T47D (cell line): ENCODE data around the gene OR10K1.
"Not testable (repeated sequence)": the region's sequence is repeated elsewhere in the genome, so short reads cannot be mapped to it uniquely, and the experiment has no call there.

ENCODE experiments used
- DNase-seq, 2 experiments: peaks; one replicate each; pipeline versions ENCODE4 v3.0.0 to v3.0.0-alpha.2; 2011 to 2012; ENCODE audit warnings: low read depth in 1 of 2, low spot score in 1 of 2
- JUND ChIP-seq: IDR thresholded peaks from 2 replicates; pipeline ENCODE4 v1.6.1; 2012; ENCODE audit warnings: low read depth
- in situ Hi-C: cut with HindIII; loops from 2 replicates; pipeline ENCODE4 v1.10.0; 2016; ENCODE audit warnings: low sequenced_read_pairs, low pct_unique_long_range_greater_than_20kb

OR10K1 gene

DNA sequence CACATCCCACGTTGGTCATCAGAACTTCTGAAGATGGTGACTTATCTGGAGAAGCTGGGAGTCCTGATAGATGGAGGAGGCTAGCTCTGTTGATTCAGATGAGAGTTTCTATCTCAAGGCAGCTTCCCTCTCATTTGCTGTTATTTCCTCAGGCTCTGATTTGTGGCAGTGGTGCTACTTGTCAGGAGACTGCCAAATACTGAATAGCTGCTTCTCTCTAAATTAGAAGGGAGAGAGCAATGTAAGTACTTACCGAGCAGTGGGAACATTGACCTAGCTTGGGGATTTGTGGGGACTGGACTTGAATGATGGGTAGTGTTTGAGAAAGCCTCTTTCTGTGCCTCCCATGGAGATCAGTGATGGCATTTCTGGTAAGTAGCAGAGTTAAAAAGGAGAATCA is at the start of gene OR10K1:
Gene OR10K1 (plus strand): TSS at position 301 of the 400 bp plus-strand sequence. CDS start 3,728 bp downstream, outside the sequence.
- no peak for DNase-seq
- TF ChIP-seq JUND, result no peak
- in situ Hi-C loops, result no loop called here

GRCh38 chr1:158414651-158415345 is 46.8 kb upstream of the OR10K1 start:
- TF ChIP-seq JUND, result no peak
- no peak for DNase-seq
- in situ Hi-C loops, result no loop called here

DNA sequence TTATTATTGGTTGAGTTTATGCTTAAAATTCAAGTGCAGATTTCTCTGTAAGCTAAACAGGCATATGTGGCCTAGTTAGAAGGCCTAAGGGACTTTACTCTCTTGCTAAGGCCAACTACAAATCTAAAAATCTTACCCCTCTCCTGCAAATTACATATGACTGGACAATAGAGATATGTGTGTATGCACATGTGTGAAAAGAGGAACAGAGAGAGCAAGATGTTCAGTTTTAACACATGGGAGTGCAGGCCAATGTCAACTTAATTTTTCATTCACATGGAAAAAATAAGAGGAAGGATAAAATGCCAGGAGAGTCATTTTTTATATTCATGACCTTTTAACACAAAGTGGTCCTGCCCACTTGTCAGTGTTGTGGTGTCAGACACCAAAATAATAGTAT is 44.0 kb upstream of the OR10K1 start:
- in situ Hi-C loops, result no loop called here
- no peak for DNase-seq
- TF ChIP-seq JUND, result no peak

GRCh38 chr1:158422212-158422611 is 39.4 kb upstream of the OR10K1 start:
- TF ChIP-seq JUND, result no peak
- in situ Hi-C loops, result no loop called here
- DNase-seq, result no peak

GRCh38 chr1:158425027-158425426 is 36.6 kb upstream of the OR10K1 start:
- TF ChIP-seq JUND, result no peak
- in situ Hi-C loops, result no loop called here
- no peak for DNase-seq

DNA sequence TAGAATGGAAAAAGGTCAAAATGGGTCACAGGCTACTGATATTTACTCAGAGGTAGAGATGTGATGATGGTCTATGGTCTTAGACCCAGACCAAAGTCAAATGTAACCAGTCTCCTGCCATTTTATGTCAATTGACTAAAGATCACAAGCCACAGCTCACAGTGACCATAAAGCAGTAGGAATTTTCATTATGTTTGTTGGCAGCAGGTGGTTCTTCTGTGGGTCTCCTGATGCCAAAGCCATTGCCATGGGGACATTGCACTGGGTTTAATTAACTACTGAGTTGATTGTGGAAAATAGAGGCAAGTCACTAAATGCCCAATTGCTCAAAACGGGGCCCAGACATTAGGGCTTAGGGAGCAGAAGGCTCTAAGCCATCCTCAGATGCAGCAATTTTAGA is 35.5 kb upstream of the OR10K1 start, which contains the start of gene OR10K2:
Gene OR10K2 (minus strand): TSS at position 101 of the 400 bp plus-strand sequence. CDS start 5,371 bp downstream, outside the sequence.
- DNase-seq, result no peak
- TF ChIP-seq JUND, result no peak
- in situ Hi-C loops, result no loop called here

- DNase-seq, in situ Hi-C loops: not testable (repeated sequence)
Measured at GRCh38 chr1:158430163-158430562, 31.5 kb upstream of the OR10K1 start.

DNA sequence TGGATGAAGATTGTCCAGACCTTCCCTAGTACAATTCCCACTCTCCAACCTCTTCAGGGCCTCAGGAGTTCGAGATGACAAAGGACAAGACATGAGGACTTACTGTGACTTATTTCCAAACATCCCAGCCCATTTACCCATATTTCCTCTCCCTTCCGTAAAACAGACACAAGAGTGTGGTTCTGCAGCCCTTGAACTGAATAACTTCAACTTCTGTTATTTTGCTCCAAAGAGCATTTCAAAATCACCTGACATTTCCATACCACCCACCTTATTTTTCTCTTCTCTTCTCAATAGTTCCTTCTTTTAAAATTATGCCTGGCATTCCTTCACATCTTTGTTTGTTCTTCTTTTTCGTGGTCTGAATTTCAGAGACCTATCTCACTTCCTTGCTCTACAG is 26.9 kb upstream of the OR10K1 start:
- in situ Hi-C loops, result no loop called here
- no peak for TF ChIP-seq JUND
- DNase-seq, result no peak

- TF ChIP-seq JUND, result no peak
- no peak for DNase-seq
- in situ Hi-C loops, result no loop called here
Measured at GRCh38 chr1:158445376-158445775, 16.3 kb upstream of the OR10K1 start.

- no peak for DNase-seq
- in situ Hi-C loops, result no loop called here
- TF ChIP-seq JUND, result no peak
Measured at GRCh38 chr1:158454537-158454936, 7.1 kb upstream of the OR10K1 start.

GRCh38 chr1:158457246-158457645 is 4.4 kb upstream of the OR10K1 start:
- no peak for TF ChIP-seq JUND
- in situ Hi-C loops, result no loop called here
- no peak for DNase-seq

- in situ Hi-C loops, result no loop called here
- TF ChIP-seq JUND, result no peak
- no peak for DNase-seq
Measured at GRCh38 chr1:158458263-158458662, 3.4 kb upstream of the OR10K1 start.

GRCh38 chr1:158471920-158472319 is 10.3 kb downstream of the OR10K1 start, which contains the start of gene OR10R2:
Gene OR10R2 (plus strand): TSS chr1:158472220. CDS start chr1:158472326, 106 bp downstream.
- no peak for TF ChIP-seq JUND
- no peak for DNase-seq
- in situ Hi-C loops, result no loop called here

DNA sequence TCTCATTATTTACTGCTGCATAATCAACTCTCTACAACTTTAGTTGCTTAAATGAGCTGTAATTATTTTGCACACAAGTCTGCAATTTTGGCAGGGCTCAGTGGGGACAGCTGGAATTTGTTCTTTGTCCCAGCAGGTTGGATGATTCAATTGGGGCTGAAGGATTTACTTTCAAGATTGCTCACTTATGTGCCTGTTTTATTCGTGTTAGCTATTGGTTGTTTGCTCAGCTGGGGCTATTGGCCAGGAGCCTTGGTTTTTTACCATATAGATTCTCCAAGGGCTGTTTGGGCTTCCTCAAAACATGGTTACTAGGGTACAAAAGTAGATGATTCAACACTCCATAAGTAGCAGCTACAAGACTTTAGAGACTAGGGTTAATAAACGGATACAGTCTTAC is 23.8 kb downstream of the OR10K1 start:
- TF ChIP-seq JUND, result no peak
- in situ Hi-C loops, result no loop called here
- no peak for DNase-seq
